IMR-90 (cell line): Measurements from ENCODE around the gene WDR43. TPM values are rescaled to one million over a fixed set of nuclear protein-coding genes. Genes with fewer than 3 reads are reported as not detected.

Experiments
- ATAC-seq: fragments of 200-7000 bp; cut with Tn5 transposase; 2 replicates; pipeline ENCODE4 v1.9.1; 2020; ENCODE audit warnings: low read depth, mild to moderate bottlenecking, moderate library complexity
- BruUV-seq: library from RNA; stranded (reverse); fragments of 400-500 nt; replicated peaks from 2 replicates; lab custom pipeline; 2021; lab: Mats Ljungman, UMichigan
- CTCF ChIA-PET: fragments of 300-600 bp; formaldehyde crosslinking; extraction: SDS; loops from one replicate; lab custom pipeline; 2021; ENCODE audit warnings: antibody characterized with exemption; lab: Yijun Ruan, JAX
- POLR2A ChIA-PET: fragments of 300-600 bp; sonication (Branson Sonifier 250); formaldehyde crosslinking; loops from one replicate; lab custom pipeline; 2022; ENCODE audit warnings: antibody characterized with exemption; ENCODE audit not compliant: unreplicated experiment; lab: Charles Lee
- DNase-seq: peaks from one replicate; pipeline ENCODE4 v3.0.0; 2013
- H2AFZ ChIP-seq: replicated peaks from 2 replicates; pipeline ENCODE3; 2013; ENCODE audit warnings: low read length, mild to moderate bottlenecking; ENCODE audit not compliant: poor library complexity
- H2AK5ac ChIP-seq: 2 replicates; pipeline ENCODE4 v1.6.1; 2013; ENCODE audit warnings: low read depth, low read length, inconsistent platforms
- H2AK9ac ChIP-seq: replicated peaks from 2 replicates; pipeline ENCODE3; 2013; ENCODE audit warnings: mild to moderate bottlenecking, low read depth, low read length, moderate library complexity; ENCODE audit not compliant: poor library complexity
- H2BK120ac ChIP-seq: 2 replicates; pipeline ENCODE4 v1.6.1; 2013; ENCODE audit warnings: low read depth, low read length, inconsistent platforms
- H2BK15ac ChIP-seq: 3 replicates; pipeline ENCODE4 v1.6.1; 2013; ENCODE audit warnings: low read depth, low read length, inconsistent platforms
- H2BK20ac ChIP-seq: 2 replicates; pipeline ENCODE4 v1.6.1; 2013; ENCODE audit warnings: low read depth, mild to moderate bottlenecking, inconsistent platforms, low read length, moderate library complexity
- H2BK5ac ChIP-seq: 2 replicates; pipeline ENCODE4 v1.6.1; 2013; ENCODE audit warnings: mild to moderate bottlenecking, low read depth, low read length, inconsistent platforms; ENCODE audit not compliant: poor library complexity, severe bottlenecking
- H3K14ac ChIP-seq: replicated peaks from 2 replicates; pipeline ENCODE4 v1.6.1; 2013; ENCODE audit warnings: low read depth, low read length, inconsistent platforms
- H3K18ac ChIP-seq: 2 replicates; pipeline ENCODE4 v1.6.1; 2013; ENCODE audit warnings: low read depth, low read length, control low read depth
- H3K23ac ChIP-seq: 2 replicates; pipeline ENCODE4 v1.6.1; 2013; ENCODE audit warnings: low read depth, low read length, inconsistent platforms
- H3K27ac ChIP-seq: 2 replicates; pipeline ENCODE4 v1.5.1; 2013; ENCODE audit warnings: mild to moderate bottlenecking, control low read depth, low read length; ENCODE audit not compliant: insufficient read depth
- H3K27me3 ChIP-seq: 2 replicates; pipeline ENCODE4 v1.6.1; 2013; ENCODE audit warnings: low read length; ENCODE audit not compliant: control insufficient read depth, insufficient read depth
- H3K36me3 ChIP-seq: 2 replicates; pipeline ENCODE4 v1.6.1; 2013; ENCODE audit warnings: low read length, mixed read lengths; ENCODE audit not compliant: control insufficient read depth, insufficient read depth
- H3K4ac ChIP-seq: 2 replicates; pipeline ENCODE4 v1.6.1; 2013; ENCODE audit warnings: low read depth, low read length, inconsistent platforms
- H3K4me1 ChIP-seq: 2 replicates; pipeline ENCODE4 v1.6.1; 2013; ENCODE audit warnings: low read length, mixed read lengths; ENCODE audit not compliant: control insufficient read depth, insufficient read depth
- H3K4me2 ChIP-seq: 2 replicates; pipeline ENCODE4 v1.6.1; 2013; ENCODE audit warnings: low read depth, mild to moderate bottlenecking, control low read depth, low read length, moderate library complexity
- H3K4me3 ChIP-seq: 2 replicates; pipeline ENCODE4 v1.5.1; 2013; ENCODE audit warnings: low read depth, mild to moderate bottlenecking, control low read depth, low read length, moderate library complexity; ENCODE audit not compliant: insufficient read depth
- H3K56ac ChIP-seq: 2 replicates; pipeline ENCODE4 v1.6.1; 2013; ENCODE audit warnings: low read length, inconsistent platforms; ENCODE audit not compliant: insufficient read depth; ENCODE audit errors: extremely low read depth
- H3K79me1 ChIP-seq, 2 experiments: 2 replicates each; pipeline ENCODE4 v1.6.1; 2013; ENCODE audit warnings: low read length in 2 of 2, inconsistent platforms in 1 of 2, low read depth in 1 of 2
- H3K9ac ChIP-seq: 2 replicates; pipeline ENCODE4 v1.6.1; 2013; ENCODE audit warnings: low read depth, low read length, control low read depth
- H3K9me1 ChIP-seq: 2 replicates; pipeline ENCODE4 v1.6.1; 2013; ENCODE audit warnings: low read length, inconsistent platforms; ENCODE audit not compliant: insufficient read depth
- H3K9me3 ChIP-seq: 2 replicates; pipeline ENCODE4 v1.6.1; 2013; ENCODE audit warnings: low read length; ENCODE audit not compliant: control insufficient read depth, insufficient read depth
- H4K20me1 ChIP-seq: 2 replicates; pipeline ENCODE4 v1.6.1; 2013; ENCODE audit warnings: low read length, inconsistent platforms; ENCODE audit not compliant: insufficient read depth
- H4K5ac ChIP-seq: 2 replicates; pipeline ENCODE4 v1.6.1; 2013; ENCODE audit warnings: mild to moderate bottlenecking, low read depth, low read length, control low read depth
- H4K8ac ChIP-seq, 2 experiments: 2 replicates each; pipeline ENCODE4 v1.6.1; 2013; ENCODE audit warnings: low read depth in 2 of 2, low read length in 2 of 2, control low read depth in 1 of 2, inconsistent platforms in 1 of 2
- H4K91ac ChIP-seq: 2 replicates; pipeline ENCODE4 v1.6.1; 2013; ENCODE audit warnings: low read depth, low read length, inconsistent platforms; ENCODE audit not compliant: insufficient read depth
- BHLHE40 ChIP-seq: fragments of 150-350 bp; IDR thresholded peaks from 2 replicates; pipeline ENCODE4 v1.6.1; 2016; ENCODE audit warnings: mild to moderate bottlenecking, low read depth, low read length
- CEBPB ChIP-seq: IDR thresholded peaks from 2 replicates; pipeline ENCODE4 v1.6.1; 2012; ENCODE audit warnings: low read depth, low read length, improper control_type of control experiment
- WGBS, 2 experiments: methylation state at CpG; one replicate each; pipeline versions ENCODE4 v1.1.5 to v1.1.7; 2013; ENCODE audit warnings: missing lambda C conversion rate in 2 of 2; ENCODE audit not compliant: insufficient read length in 1 of 2; ENCODE audit errors: extremely low coverage in 2 of 2; 5-methylcytosine and 5-hydroxymethylcytosine counted together
- dilution Hi-C: fragments of 300-500 bp; cut with HindIII; formaldehyde crosslinking; loops from one replicate; pipeline ENCODE4 v1.14.3; 2018; ENCODE audit warnings: low sequenced_read_pairs; ENCODE audit not compliant: unreplicated experiment
- in situ Hi-C: fragments of 300-500 bp; cut with MboI; formaldehyde crosslinking; loops from 3 replicates; pipeline ENCODE4 v1.14.3; 2019; ENCODE audit warnings: low sequenced_read_pairs, inconsistent platforms, mixed read lengths
- intact Hi-C: fragments of 100-400 bp; cut with micrococcal nuclease; formaldehyde crosslinking; loops from 2 replicates; pipeline ENCODE4 v1.10.0; 2022
- polyA plus RNA-seq, 3 experiments: library from polyadenylated mRNA; depleted of rRNA; stranded (reverse); fragments of >200 nt; gene quantifications; 2 replicates each; pipeline ENCODE4 v1.2.3, GENCODE V29; 2012; ENCODE audit warnings: low replicate concordance in 1 of 3
- total RNA-seq: library from RNA; depleted of rRNA; stranded (reverse); fragments of >200 nt; gene quantifications from 2 replicates; pipeline ENCODE4 v1.2.3, GENCODE V29; 2012

WDR43 gene
- total and polyA plus RNA-seq, 2 of the 4 experiments (the other 2 are of a cell fraction): 40.3 to 300 TPM

- ATAC-seq: peak; percentile 74
These were observed 9.8 kb downstream of the WDR43 start for GRCh38 chr2:28904295-28904694.

More at GRCh38 chr2:28904295-28904694, 9.8 kb downstream of the WDR43 start:
- dilution Hi-C loops: no loop called here
- no TSS peak for BruUV-seq
- no peak for TF ChIP-seq BHLHE40
- peak; percentile 52; the same call in 1 of the 2 replicates for TF ChIP-seq CEBPB
- Histone ChIP-seq H3K4ac (0 out of 2 replicates have a peak overlapping the region, but pooled peaks have one; percentile 5), H3K56ac (no peak overlapping the region), H2AK5ac (no peak overlapping the region), H4K8ac (no peak overlapping the region), H3K27me3 (no peaks in the 10 kb centered on the region), H2AFZ (no peak overlapping the region), H3K4me3 (no peak overlapping the region), H3K9ac (no peak overlapping the region), H4K5ac (no peak overlapping the region), H3K9me3 (no peaks in the 10 kb centered on the region), H3K14ac (no peak overlapping the region), H2BK120ac (no peak overlapping the region; the same call in 1 of the 2 replicates), H4K91ac (no peak overlapping the region), H2BK15ac (no peak overlapping the region), H3K9me1 (peaks cover 16% of the 10 kb centered on the region), H2AK9ac (no peak overlapping the region), H3K23ac (no peak overlapping the region), H2BK5ac (peak overlapping the region; percentile 80), H3K18ac (no peak overlapping the region), H3K4me2 (no peak overlapping the region), H3K36me3 (peaks cover 26% of the 10 kb centered on the region), H3K4me1 (peaks cover 16% of the 10 kb centered on the region), H4K20me1 (peaks cover 69% of the 10 kb centered on the region), H3K79me1 (peaks cover 24 to 64% of the 10 kb centered on the region in 2 experiments), H2BK20ac (no peak overlapping the region), H3K27ac (peak overlapping the region; percentile 65; the same call in 1 of the 2 replicates)
- ChIA-PET CTCF (no interaction called here), POLR2A (interaction anchor here (1.5 kb wide), 1 partner anchor 10 kb away, joined by 3 read pairs; the partner anchor contains the start of gene WDR43)
- WGBS, 2 experiments: no CpG with 5 or more reads among the region's 2 CpGs
- DNase-seq: peak; percentile 59
- in situ Hi-C loops: loop anchor here (25.0 kb wide), 1 partner anchor 317 kb away; no protein-coding TSS in a partner anchor
- intact Hi-C loops: no loop called here
